Measurements from ENCODE around the gene TARP.

Gene TARP

GRCh38 chr7:38291650-38292049 lies 18.2 kb upstream of the TARP start:
- no peaks in the 10 kb centered on the region for H3K27me3 ChIP-seq (ENCODE audit: low read depth)
- TF ChIP-seq, protein P1, sequence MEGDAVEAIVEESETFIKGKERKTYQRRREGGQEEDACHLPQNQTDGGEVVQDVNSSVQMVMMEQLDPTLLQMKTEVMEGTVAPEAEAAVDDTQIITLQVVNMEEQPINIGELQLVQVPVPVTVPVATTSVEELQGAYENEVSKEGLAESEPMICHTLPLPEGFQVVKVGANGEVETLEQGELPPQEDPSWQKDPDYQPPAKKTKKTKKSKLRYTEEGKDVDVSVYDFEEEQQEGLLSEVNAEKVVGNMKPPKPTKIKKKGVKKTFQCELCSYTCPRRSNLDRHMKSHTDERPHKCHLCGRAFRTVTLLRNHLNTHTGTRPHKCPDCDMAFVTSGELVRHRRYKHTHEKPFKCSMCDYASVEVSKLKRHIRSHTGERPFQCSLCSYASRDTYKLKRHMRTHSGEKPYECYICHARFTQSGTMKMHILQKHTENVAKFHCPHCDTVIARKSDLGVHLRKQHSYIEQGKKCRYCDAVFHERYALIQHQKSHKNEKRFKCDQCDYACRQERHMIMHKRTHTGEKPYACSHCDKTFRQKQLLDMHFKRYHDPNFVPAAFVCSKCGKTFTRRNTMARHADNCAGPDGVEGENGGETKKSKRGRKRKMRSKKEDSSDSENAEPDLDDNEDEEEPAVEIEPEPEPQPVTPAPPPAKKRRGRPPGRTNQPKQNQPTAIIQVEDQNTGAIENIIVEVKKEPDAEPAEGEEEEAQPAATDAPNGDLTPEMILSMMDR (IDR thresholded peaks at IDR 0.05; ENCODE audit: borderline replicate concordance) = no peak
- no peaks in the 10 kb centered on the region for H3K4me1 ChIP-seq
- no peak for DNase-seq
- intact Hi-C loops (cut with micrococcal nuclease) = no loop called here
- H3K9me3 ChIP-seq (replicated peaks) = no peaks in the 10 kb centered on the region
- H3K4me3 ChIP-seq = no peak overlapping the region
- H3K36me3 ChIP-seq = no peaks in the 10 kb centered on the region
- no peak overlapping the region for H3K27ac ChIP-seq (replicated peaks)

GRCh38 chr7:38291117-38291647 lies 17.7 kb upstream of the TARP start:
- Histone ChIP-seq H3K4me3 (no peak overlapping the region), H3K9me3 (replicated peaks) (no peaks in the 10 kb centered on the region), H3K4me1 (no peaks in the 10 kb centered on the region), H3K36me3 (no peaks in the 10 kb centered on the region), H3K27me3 (ENCODE audit: low read depth) (no peaks in the 10 kb centered on the region), H3K27ac (replicated peaks) (no peak overlapping the region)
- intact Hi-C loops (cut with micrococcal nuclease) = no loop called here
- no peak for DNase-seq
- TF ChIP-seq, protein P1 (IDR thresholded peaks at IDR 0.05; ENCODE audit: borderline replicate concordance) = no peak

- Histone ChIP-seq H3K9me3 (replicated peaks) (no peaks in the 10 kb centered on the region), H3K27me3 (ENCODE audit: low read depth) (no peaks in the 10 kb centered on the region), H3K4me3 (no peak overlapping the region), H3K4me1 (peaks cover 8% of the 10 kb centered on the region), H3K36me3 (no peaks in the 10 kb centered on the region), H3K27ac (replicated peaks) (no peak overlapping the region)
- no peak for DNase-seq
- TF ChIP-seq, protein P1 (IDR thresholded peaks at IDR 0.05; ENCODE audit: borderline replicate concordance) = no peak
- intact Hi-C loops (cut with micrococcal nuclease) = no loop called here
Measured at GRCh38 chr7:38284553-38284952, 11.1 kb upstream of the TARP start.

DNA sequence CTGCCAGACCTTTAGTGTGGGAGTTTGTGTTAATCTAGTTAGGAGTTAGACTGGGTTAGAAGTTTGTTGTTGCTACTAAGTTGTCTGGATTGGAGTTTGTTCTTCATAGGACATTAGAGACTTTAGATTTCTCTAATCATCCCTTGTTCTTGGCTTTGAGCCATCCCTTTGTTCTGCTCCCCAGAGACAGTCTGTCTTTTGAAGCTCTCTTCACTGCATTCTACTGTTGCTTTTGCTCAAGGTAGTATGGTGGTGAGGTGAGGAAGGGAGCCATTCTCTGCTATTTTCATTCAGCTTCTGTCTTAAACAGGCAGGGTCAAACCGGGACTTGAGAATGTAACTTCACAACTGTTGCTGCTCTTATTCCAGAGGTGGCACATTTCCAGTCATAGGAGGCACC lies 10.4 kb upstream of the TARP start:
- Histone ChIP-seq H3K36me3 (no peaks in the 10 kb centered on the region), H3K27ac (replicated peaks) (no peak overlapping the region), H3K9me3 (replicated peaks) (no peaks in the 10 kb centered on the region), H3K4me1 (peaks cover 8% of the 10 kb centered on the region), H3K27me3 (ENCODE audit: low read depth) (no peaks in the 10 kb centered on the region), H3K4me3 (no peak overlapping the region)
- DNase-seq = no peak
- intact Hi-C loops (cut with micrococcal nuclease) = no loop called here
- TF ChIP-seq, protein P1 (IDR thresholded peaks at IDR 0.05; ENCODE audit: borderline replicate concordance) = no peak

DNA sequence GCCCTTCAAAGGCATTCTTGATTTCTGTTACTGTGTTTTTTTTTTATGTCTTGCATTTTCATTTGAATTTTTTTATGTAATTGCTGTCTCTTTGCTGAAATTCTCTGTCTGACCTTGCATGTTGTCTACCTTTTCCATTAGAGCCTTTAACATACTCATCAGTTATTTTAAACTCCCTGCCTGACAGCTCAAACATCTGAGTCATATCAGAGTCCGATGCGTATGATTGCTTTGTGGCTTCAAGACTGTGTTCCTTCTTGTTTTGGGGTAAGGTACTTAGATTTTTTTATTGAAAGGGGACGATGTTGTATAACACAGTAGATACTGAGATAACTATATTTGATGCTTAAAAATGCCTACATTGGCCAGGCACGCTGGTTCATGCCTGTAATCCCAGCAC lies 9.7 kb upstream of the TARP start:
- Histone ChIP-seq H3K4me1 (peaks cover 8% of the 10 kb centered on the region), H3K27me3 (ENCODE audit: low read depth) (no peaks in the 10 kb centered on the region), H3K9me3 (replicated peaks) (no peaks in the 10 kb centered on the region), H3K27ac (replicated peaks) (no peak overlapping the region), H3K36me3 (no peaks in the 10 kb centered on the region), H3K4me3 (no peak overlapping the region)
- TF ChIP-seq, protein P1 (IDR thresholded peaks at IDR 0.05; ENCODE audit: borderline replicate concordance) = no peak
- no peak for DNase-seq
- intact Hi-C loops (cut with micrococcal nuclease) = no loop called here

Measured in left ventricle myocardium inferior (tissue), 1 donor.